HG02571 (cell line): ENCODE results near the gene CRISPLD2.

ENCODE experiments used
- ATAC-seq: cut with Tn5 transposase; IDR thresholded peaks from one replicate; pipeline ENCODE4 v1.9.1; 2021; ENCODE audit warnings: mild to moderate bottlenecking, moderate library complexity; ENCODE audit not compliant: unreplicated experiment

Gene CRISPLD2

DNA sequence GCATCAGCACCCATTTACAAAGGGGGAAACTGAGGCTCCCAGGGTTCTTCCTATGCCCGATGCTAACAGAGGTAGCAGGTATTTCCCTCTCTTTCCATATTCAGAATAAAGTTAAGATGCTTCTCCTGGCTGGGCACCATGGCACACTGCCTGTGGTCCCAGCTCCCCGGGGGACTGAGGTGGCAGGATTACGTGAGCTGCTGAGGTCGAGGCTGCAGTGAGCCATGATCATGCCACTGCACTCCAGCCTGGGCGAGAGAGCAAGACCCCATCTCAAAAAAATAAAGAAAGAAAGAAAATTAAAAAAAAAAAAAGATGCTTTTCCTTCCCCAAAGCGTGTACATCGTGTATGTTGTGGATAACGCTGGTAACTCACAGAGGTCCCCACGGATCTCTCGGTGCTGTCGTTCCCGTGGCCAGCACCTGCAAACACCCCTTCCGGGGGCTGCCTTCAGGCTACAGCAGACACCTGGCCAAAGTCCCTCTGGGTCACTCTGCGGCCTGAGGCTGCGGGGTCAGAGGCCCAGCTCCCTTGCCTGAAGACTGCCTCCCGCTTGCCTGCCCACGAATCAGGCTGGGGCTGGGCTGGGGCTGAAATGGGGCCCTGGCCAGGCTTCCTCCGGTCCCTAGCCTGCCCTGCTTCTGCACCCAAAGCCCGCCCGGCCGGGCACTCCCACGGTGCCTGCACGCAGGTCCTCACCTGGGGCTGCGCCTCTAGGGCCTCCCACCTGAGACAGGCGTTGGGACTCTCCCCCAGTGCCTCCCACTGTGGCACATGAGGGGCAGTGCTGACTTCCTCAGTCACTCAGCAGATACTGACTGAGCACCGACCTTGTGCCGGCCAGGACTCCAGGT is 128.4 kb downstream of the CRISPLD2 start:
- no peak for ATAC-seq

DNA sequence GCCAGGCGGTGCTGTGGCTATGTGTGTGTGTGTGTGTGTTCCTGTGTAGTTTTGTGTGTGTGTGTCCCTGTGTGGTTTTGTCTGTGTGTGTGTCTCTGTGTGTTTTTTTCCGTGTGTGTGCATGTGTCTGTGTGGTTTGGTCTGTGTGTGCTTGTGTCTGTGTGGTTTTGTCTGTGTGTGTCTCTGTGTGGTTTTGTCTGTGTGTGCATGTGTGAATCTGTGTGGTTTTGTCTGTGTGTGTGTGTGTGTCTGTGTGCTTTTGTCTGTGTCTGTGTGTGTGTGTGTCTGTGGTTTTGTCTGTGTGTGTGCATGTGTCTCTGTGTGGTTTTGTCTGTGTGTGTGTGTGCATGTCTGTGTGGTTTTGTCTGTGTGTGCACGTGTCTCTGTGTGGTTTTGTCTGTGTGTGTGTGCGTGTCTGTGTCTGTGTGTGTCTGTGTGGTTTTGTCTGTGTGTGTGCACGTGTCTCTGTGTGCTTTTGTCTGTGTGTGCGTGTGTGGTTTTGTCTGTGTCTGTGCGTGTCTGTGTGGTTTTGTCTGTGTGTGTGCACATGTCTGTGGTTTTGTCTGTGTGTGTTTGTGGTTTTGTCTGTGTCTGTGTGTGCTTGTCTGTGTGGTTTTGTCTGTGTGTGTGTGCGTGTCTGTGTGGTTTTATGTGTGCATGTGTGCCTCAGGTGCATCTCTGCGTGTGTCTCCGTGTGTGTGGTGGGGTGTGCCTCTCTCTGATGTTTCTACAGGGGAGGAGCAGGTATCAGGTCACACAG is 129.2 kb downstream of the CRISPLD2 start:
- no peak for ATAC-seq

DNA sequence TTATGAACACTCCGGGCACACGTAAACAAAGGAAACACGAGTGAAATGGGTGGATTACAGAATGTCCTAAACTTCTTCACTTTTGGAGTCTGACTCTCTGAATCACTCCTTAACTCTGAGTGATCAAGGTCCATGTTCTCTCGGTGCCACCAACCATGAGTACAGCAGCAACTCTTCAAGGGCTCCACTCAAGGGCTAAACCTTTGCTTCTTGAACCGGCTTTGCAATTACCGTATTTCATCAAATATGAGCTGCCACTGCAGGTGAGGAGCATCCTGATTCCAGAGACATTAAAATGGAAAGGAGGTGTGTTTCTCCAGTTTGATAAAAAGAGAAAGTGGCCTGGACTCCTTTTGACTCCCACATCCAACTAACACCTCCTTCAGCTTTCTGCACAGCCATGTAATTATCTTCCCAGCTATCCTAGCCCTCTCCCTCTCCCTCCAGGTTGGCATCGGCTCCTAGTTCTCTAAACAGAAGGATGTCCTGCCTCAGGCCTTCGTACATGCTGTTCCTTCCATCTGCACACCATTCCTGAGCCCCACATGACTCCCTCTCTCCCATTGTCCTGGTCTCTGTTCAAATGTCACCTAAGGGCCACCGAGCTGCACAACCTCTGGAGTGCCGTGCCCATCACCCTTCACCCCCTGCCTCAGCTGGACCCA is 130.1 kb downstream of the CRISPLD2 start:
- no peak for ATAC-seq

DNA sequence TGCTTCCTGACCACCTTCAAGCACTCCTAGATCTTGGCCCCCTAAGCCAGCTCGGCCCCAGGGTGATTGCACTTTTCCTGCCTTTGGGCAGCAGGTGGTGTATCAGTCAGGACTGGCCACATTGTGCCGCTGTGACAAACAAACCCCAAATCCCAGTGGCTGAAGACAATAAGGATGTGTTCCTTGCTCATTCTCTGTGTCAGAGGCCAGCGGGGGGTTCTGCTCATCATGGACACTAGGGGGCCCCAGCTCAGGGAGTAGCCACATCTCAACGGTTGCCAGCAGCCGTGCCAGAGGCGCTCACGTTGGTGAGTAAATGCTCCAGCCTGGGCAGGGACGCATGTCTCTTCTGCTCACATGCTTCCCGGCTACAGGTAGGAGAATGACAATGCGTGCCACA is 131.1 kb downstream of the CRISPLD2 start:
- ATAC-seq = no peak

DNA sequence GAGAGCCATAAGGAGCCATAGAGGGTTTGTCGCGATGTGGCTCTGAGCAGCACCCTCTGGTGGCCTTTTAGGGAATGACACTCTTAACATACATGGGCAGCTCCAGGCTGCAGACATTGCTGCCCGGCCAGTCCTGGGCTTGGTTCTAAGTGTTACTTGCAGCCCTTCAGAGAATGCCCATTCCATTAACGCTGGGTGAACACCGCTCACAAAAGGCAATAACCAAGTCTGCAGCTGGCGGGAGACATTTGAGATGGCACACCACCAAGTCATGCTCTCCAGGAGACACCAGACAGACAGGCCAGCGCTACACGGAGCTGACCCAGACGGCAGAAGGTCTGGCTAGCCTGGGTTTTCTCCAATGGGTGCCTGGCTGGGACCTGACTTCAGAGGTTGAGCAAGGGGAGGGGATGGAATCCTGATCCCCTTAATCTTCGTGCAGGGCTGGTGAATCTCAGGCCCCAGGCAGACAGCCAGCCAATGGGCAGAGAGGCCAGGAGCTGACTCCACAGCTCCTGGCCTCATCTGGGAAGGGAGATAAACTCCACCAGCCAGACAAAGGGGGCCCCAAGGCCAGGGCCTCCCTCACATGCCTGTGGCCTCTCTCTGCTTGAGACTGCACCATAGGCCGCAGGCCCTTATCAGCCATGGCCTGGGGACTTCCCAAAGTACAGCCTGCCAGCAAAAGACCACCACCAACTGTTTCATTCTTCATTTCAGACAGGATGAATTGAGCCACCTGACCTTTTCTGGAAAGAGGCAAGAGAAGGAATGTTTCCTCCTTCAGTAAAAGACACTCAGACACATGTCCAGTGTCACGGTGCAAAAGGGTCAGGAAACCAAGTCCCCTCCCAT is 132.8 kb downstream of the CRISPLD2 start:
- peak; percentile 56 for ATAC-seq

DNA sequence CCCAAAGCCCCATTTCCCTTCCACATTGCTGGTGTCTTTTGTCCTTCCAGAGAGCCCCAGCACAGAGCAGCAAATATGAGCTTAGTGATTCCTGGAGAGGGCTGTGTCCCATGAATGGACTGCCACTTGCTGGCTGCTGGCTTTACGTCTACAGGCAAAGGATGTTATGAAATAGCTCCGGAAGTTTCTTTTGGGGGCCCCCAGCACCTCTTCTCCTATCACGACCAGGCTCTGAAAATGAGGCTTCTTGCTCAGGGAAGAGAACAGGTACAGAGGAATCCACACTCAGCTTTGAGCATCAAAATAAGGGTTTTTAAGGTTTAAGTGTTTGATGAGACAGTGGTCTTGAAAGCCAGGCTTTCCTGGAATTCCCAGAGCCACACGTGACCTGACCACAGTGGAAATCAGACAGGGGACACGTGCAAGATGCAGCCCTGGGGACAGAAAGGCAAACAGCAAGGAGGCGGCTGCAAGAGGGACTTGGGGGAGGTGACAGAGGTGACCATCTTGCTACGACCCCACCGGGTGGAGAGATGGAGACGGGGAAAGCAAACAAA is 133.5 kb downstream of the CRISPLD2 start:
- ATAC-seq = no peak

DNA sequence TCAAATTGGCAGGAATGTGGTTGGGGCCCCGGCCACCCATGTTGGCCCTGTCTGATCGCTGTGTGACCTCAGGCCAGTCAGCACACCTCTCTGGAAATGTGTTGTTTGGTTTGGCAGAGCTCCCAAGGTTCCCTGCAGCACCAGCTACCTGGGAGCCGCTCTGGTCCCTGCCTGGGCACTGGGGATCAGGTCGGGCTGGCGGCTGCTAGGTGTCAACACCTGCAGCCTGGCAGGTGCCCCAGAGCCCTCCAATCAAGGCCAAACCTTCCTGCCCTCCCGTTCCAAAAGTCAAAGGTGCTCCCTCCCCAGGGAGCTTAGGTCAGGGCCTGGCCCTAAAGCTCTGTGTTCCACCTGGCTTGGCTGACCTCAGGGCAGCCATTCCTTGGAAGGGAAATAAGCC is 135.6 kb downstream of the CRISPLD2 start:
- ATAC-seq = no peak

DNA sequence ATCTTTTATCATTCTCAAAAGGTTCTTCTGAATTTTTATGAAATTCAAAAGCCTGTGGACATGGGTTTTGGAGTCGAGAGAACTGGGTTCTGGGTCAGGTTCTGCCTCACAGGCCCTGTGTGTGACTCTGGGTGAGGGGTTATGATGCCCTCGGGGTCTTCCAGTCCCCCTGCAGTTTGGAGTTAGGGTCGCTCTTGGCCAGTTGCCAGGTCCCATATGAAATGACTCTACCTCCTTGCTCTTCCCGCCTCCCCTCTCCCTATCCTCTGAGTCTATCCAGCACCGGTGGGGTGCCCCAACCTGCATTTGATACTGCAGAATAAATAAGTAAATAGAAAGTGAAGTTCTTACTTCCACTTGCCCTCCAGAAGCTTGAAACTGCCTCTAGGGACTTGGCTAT is 137.4 kb downstream of the CRISPLD2 start:
- ATAC-seq = no peak

DNA sequence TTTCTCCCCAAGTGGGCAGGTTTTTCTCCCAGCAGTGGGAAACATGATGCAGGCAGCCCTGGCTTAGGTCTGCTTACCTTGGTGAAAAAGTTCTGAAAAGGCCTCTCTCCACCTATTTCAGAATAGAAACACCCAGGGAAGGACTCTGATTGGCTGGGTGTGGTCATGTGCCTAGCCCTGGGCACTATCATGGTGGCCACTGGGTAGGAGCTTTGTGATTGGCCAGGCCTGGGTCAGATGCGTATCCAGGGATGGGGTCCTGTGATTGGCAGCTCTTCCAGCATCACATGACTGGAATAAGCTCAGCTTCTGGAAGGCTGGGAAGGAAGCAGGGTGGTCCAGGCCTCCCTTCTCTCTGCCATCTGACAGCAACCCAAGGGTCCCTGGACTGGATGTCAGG is 138.0 kb downstream of the CRISPLD2 start:
- ATAC-seq = no peak
